Mammary epithelial cell (primary cell): ENCODE results near the gene SHISA9.

Source experiments
- CTCF ChIP-seq, 2 donors: IDR thresholded peaks in 1 of 2; conservative IDR thresholded peaks in 1 of 2; 2 replicates each; pipeline ENCODE4 v1.5.1; 2011 to 2012; ENCODE audit warnings: inconsistent platforms in 2 of 2, low read length in 2 of 2, mild to moderate bottlenecking in 2 of 2, control low read depth in 1 of 2, low read depth in 1 of 2; ENCODE audit not compliant: insufficient read depth in 1 of 2; ENCODE audit errors: extremely low read depth in 1 of 2
- EZH2 ChIP-seq: IDR thresholded peaks from 2 replicates; pipeline ENCODE4 v1.6.1; 2012; ENCODE audit warnings: low read length, inconsistent platforms, borderline replicate concordance

GRCh38 chr16:13154799-13155198, 253.4 kb downstream of the SHISA9 start:
- no peak for TF ChIP-seq EZH2
- TF ChIP-seq CTCF (conservative IDR thresholded peaks at IDR 0.05 in 1 of 2, IDR thresholded peaks at IDR 0.05 in 1 of 2; ENCODE audit: extremely low read depth in 1 of 2, insufficient read depth in 1 of 2, low read depth in 1 of 2, low read length in 2 of 2), result no peak
